GM18951 (cell line): Measurements from ENCODE around the gene UBTF.
"Not testable (repeated sequence)": the region's sequence is repeated elsewhere in the genome, so short reads cannot be mapped to it uniquely, and the experiment has no call there.

Experiments used
- POLR2A ChIP-seq: IDR thresholded peaks from 4 replicates; pipeline ENCODE4 v1.6.1; 2011; ENCODE audit warnings: mild to moderate bottlenecking; ENCODE audit not compliant: insufficient read length, insufficient read depth; ENCODE audit errors: extremely low read depth
- in situ Hi-C: fragments of 300-500 bp; cut with MboI; formaldehyde crosslinking; loops from one replicate; pipeline ENCODE4 v1.12.0; 2022; ENCODE audit warnings: low sequenced_read_pairs, mixed read lengths, inconsistent platforms; ENCODE audit not compliant: unreplicated experiment

Gene UBTF

GRCh38 chr17:44255915-44256314 is 36.4 kb upstream of the UBTF start:
- in situ Hi-C loops = no loop called here
- TF ChIP-seq POLR2A = no peak

GRCh38 chr17:44254361-44255095 is 35.1 kb upstream of the UBTF start:
- in situ Hi-C loops = no loop called here
- no peak for TF ChIP-seq POLR2A

GRCh38 chr17:44253006-44253405 is 33.5 kb upstream of the UBTF start:
- no peak for TF ChIP-seq POLR2A
- in situ Hi-C loops = no loop called here

GRCh38 chr17:44251062-44251461 is 31.6 kb upstream of the UBTF start:
- in situ Hi-C loops = no loop called here
- no peak for TF ChIP-seq POLR2A

DNA sequence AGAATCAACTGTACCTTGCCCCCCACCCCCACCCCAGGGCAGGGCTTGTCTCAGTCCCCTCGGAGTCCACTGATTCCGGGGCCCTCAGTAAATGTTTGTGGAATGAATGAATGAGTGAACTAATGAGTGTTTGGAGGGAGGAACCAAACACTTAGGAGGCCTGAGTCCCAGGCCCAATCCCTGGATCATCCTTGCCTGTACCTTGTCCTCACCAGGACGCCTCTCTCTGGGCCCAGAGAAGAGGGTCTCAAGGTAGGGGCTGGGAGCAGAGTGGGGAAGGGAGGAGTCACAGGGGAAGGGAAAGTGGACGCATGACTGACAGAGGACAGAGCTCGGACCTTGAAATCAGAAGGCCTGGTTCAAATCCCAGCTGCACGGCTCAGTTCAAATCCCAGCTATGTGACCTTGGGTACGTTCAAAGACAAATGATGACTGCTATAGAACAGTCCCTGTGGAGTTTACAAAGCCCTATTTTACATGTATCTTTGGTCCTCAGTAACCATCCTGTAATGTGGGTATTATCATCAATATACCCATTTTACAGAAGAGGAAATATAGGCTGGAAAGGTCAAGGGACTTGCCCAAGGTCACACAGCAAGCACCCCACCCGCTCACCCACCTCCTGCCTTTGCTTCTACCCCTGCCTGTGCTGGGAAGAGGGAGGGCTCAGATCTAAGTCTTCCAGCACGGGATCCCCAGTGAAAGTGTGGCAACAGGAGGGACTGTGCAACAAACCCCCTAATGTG is 30.2 kb upstream of the UBTF start:
- in situ Hi-C loops = no loop called here
- TF ChIP-seq POLR2A = no peak

DNA sequence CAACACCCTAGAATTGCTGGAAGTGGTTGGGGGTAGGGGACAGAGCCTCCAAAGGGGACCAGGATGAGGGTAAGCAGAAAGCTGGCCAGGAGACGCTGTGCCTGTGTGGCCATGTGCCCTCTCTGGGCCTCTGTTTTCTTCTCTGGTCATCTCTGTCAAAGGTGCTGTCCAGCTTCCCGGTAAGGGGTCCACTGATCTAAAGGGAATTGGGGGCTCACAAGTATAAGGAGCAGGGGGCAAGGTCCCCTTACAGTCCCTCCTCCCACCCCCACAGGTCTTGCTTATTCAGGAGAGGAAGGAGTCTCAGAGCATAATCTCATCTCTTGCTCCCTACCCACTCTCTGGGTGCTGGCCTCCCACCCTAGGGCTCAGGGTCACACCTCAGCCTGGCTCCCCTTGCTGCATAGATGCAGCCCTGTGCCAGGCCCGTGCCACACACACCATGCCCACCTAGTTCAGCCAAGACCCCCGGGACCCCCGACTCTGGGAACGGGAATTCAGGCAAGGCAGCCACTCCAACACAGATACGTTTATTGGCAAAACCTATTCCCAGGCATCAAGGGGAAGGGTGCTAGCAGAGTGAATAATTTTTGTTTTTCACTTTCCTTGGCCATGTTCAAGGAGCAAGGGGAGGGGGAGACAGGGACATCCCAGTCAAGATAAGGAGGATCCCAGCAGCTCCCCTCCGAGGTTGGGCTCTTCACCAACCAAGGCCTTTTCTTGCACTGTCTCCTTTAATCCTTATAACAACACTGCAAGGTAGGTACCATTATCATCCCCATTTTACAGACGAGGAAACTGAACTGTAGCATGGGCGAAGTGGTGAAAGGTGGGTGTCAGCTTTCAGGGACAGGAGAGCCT is 28.6 kb upstream of the UBTF start:
- in situ Hi-C loops = no loop called here

DNA sequence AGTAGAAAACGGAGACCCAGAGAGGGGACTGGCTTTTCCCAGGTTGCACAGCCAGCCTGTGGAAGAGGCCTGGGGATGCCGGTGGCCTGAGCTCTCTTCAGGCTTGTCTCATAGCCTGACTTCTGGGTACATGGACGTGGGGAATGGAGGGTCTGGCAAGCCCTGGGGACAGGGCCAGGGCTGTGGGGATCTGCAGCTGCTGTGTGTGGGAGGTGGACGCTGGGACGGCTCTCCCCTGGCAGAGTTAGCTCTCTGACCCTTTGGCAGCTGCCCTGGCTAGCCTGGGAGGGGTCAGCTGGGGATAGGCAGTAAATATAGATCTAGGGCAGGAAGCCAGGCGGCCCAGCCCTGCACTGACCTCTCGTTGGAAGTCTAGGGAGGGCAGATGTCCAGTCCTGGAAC is 28.0 kb upstream of the UBTF start:
- in situ Hi-C loops = no loop called here
- no peak for TF ChIP-seq POLR2A

More for the DNA sequence above, 28.6 kb upstream of the UBTF start:
- TF ChIP-seq POLR2A = no peak

DNA sequence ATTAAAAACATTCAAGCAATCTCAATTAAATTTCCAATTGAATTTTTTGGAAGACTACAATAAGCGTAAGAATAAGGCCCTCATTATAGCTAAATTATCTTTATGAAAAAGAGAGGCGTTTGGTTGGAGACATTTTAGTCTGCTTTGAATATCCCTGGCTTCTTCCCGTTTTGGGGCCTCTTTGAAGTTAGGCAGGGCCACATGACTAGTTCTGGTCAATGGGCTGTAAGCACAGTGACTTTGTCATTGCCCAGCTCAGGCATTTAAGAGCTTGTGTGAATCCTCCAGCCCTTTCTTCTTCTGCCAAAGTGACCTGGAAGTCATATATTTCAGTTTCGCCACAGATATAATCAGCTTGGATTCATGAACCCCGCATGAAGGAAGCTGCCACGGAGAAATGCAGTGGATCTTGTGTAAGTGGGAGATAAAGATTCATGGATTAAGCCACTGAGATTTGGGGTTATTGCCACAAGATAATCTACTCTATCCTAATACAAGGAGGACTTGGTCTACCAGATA is 21.7 kb upstream of the UBTF start:
- no peak for TF ChIP-seq POLR2A
- in situ Hi-C loops = no loop called here

- in situ Hi-C loops = not testable (repeated sequence)
Observed at GRCh38 chr17:44237886-44238285, 18.4 kb upstream of the UBTF start.

DNA sequence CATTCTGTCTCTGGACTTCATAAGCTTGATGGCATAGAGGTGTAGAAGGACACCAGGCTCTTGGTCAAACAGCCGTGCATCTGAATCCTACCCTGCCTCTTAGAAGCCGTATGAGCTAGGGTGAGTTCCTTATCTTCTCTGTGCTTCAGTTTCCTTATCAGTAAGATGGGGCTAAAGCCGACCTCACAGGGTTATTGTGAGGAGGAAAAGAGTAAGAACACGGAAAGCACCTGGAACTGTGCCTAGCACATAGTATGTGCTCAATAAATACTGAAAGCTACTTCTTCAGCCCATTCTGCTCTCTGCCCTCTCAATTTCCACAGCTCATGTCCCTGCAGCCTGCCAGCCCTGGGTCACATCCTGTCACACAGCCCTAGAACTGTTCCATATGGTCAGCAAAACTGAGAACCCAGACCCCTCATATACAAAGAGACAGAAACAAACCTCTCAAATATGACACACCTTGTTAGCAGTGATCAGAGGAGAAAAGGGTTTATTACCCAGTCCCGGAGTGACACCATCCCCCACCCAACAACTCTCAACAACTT is 17.0 kb upstream of the UBTF start:
- in situ Hi-C loops = no loop called here
- no peak for TF ChIP-seq POLR2A

DNA sequence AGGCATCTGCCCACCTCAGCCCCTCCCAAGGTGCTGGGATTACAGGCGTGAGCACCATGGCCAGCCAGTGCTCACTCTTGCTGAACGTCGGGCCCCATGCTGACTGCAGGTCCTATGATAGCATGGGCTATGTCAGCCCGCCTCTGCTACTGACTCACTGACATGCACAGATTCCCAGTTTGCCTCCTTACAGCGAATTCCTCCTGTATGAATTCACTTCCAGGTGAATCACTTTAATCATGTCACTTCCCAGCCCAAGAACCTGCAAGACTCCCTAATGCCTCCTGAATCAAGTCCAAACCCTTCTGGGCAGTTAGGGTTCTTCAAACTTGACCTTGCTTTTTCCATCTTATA is 16.1 kb upstream of the UBTF start:
- in situ Hi-C loops = no loop called here
- no peak for TF ChIP-seq POLR2A

- in situ Hi-C loops = no loop called here
- TF ChIP-seq POLR2A = no peak
Observed at GRCh38 chr17:44233582-44233981, 14.1 kb upstream of the UBTF start.

GRCh38 chr17:44232061-44232460 is 12.6 kb upstream of the UBTF start:
- no peak for TF ChIP-seq POLR2A
- in situ Hi-C loops = no loop called here

DNA sequence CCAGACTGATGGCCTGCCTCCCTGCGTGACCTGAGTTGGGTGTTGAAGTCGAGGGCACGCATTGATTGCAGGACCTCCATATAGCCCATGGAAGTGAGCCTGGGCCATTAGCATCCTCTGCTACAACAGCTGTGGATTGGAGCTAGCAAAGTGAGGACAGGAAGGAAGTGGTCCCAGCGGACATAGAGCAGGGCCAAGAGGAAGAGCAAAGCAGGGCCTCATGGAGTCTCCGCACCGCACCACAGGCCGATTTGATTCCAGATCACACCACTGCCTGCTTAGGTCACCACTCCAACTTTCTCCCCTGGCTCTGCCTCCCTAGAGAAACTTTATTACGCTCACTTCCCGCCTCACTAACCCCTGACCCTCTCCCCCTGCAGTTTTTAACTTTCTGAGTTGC is 10.7 kb upstream of the UBTF start:
- no peak for TF ChIP-seq POLR2A
- in situ Hi-C loops = no loop called here
